H1 (cell line): Measurements from ENCODE around the gene SDSL. TPM values are rescaled to one million over a fixed set of nuclear protein-coding genes. Genes with fewer than 3 reads are reported as not detected.

Experiments
- CTCF ChIA-PET: fragments of 300-600 bp; sonication (Branson Sonifier 250); formaldehyde crosslinking; loops from one replicate; lab custom pipeline; 2021; ENCODE audit not compliant: partially characterized antibody; lab: Charles Lee
- POLR2A ChIA-PET: fragments of 300-600 bp; sonication (Branson Sonifier 250); formaldehyde crosslinking; loops from one replicate; lab custom pipeline; 2021; ENCODE audit warnings: inconsistent platforms; ENCODE audit not compliant: partially characterized antibody; lab: Charles Lee
- DNase-seq, 2 experiments: peaks; one replicate each; pipeline versions ENCODE4 v3.0.0 to v3.0.0-alpha.2; 2010 to 2022; ENCODE audit warnings: low spot score in 2 of 2, low read depth in 1 of 2, mixed read lengths in 1 of 2
- FAIRE-seq: peaks from 2 replicates; lab custom pipeline; 2011; peaks lifted over from hg19 to GRCh38; lab: Jason Lieb, UNC
- H2AFZ ChIP-seq: 2 replicates; pipeline ENCODE4 v1.8.1; 2012; ENCODE audit warnings: low read length, inconsistent platforms
- H2AK5ac ChIP-seq: 2 replicates; pipeline ENCODE4 v1.6.1; 2013; ENCODE audit warnings: low read depth, low read length
- H2BK120ac ChIP-seq: replicated peaks from 2 replicates; pipeline ENCODE3; 2013; ENCODE audit warnings: low read depth, low read length, inconsistent platforms
- H2BK12ac ChIP-seq: 2 replicates; pipeline ENCODE4 v1.6.1; 2013; ENCODE audit warnings: low read depth, low read length
- H2BK15ac ChIP-seq: 2 replicates; pipeline ENCODE4 v1.6.1; 2013; ENCODE audit warnings: low read length
- H2BK20ac ChIP-seq: 2 replicates; pipeline ENCODE4 v1.6.1; 2013; ENCODE audit warnings: low read length
- H2BK5ac ChIP-seq: 2 replicates; pipeline ENCODE4 v1.6.1; 2013; ENCODE audit warnings: low read depth, low read length
- H3K14ac ChIP-seq: 2 replicates; pipeline ENCODE4 v1.6.1; 2013; ENCODE audit warnings: inconsistent platforms; ENCODE audit not compliant: insufficient read length
- H3K18ac ChIP-seq: 2 replicates; pipeline ENCODE4 v1.6.1; 2013; ENCODE audit warnings: low read length; ENCODE audit errors: extremely low read depth
- H3K23ac ChIP-seq: 2 replicates; pipeline ENCODE4 v1.6.1; 2013; ENCODE audit warnings: inconsistent platforms; ENCODE audit not compliant: insufficient read length
- H3K23me2 ChIP-seq: 2 replicates; pipeline ENCODE4 v1.6.1; 2013; ENCODE audit warnings: low read depth, low read length
- H3K27ac ChIP-seq: 2 replicates; pipeline ENCODE4 v1.6.1; 2011; ENCODE audit warnings: low read depth, low read length, inconsistent platforms
- H3K27me3 ChIP-seq, 4 experiments: replicated peaks in 1 of 4; 1 replicate in 1 of 4; 2 replicates in 3 of 4; pipeline versions ENCODE4 v1.6.1 to v1.8.1; 2011 to 2013; ENCODE audit warnings: low read length in 3 of 4, mild to moderate bottlenecking in 3 of 4, inconsistent platforms in 2 of 4, mixed read lengths in 2 of 4, moderate library complexity in 1 of 4; ENCODE audit not compliant: control insufficient read depth in 3 of 4, insufficient read depth in 3 of 4; ENCODE audit errors: extremely low read depth in 1 of 4
- H3K36me3 ChIP-seq, 4 experiments: 2 replicates each; pipeline versions ENCODE4 v1.6.1 to v1.8.1; 2011 to 2013; ENCODE audit warnings: mild to moderate bottlenecking in 4 of 4, low read length in 3 of 4, moderate library complexity in 2 of 4, control low read depth in 1 of 4, inconsistent platforms in 1 of 4; ENCODE audit not compliant: insufficient read depth in 4 of 4, control insufficient read depth in 2 of 4
- H3K4ac ChIP-seq: replicated peaks from 2 replicates; pipeline ENCODE3; 2013; ENCODE audit warnings: low read length, low read depth, mixed read lengths, inconsistent platforms; ENCODE audit not compliant: insufficient read length
- H3K4me1 ChIP-seq, 4 experiments: replicated peaks in 1 of 4; 1 replicate in 1 of 4; 2 replicates in 3 of 4; pipeline versions ENCODE4 v1.6.1 to v1.8.1; 2011 to 2013; ENCODE audit warnings: low read length in 3 of 4, inconsistent platforms in 2 of 4, mixed read lengths in 1 of 4; ENCODE audit not compliant: insufficient read depth in 4 of 4, control insufficient read depth in 3 of 4
- H3K4me2 ChIP-seq, 2 experiments: 2 replicates each; pipeline versions ENCODE4 v1.6.1 to v1.8.1; 2011 to 2013; ENCODE audit warnings: low read depth in 2 of 2, low read length in 2 of 2, control low read depth in 1 of 2, inconsistent platforms in 1 of 2, mild to moderate bottlenecking in 1 of 2; ENCODE audit not compliant: insufficient read depth in 1 of 2
- H3K4me3 ChIP-seq, 4 experiments: fragments of 200-600, 300-600 bp in 1 of 4; sonication (generic), shearing (Covaris generic), sonication (Bioruptor Twin) in 1 of 4; 2 replicates each; pipeline versions ENCODE4 v1.5.1 to v1.8.1; 2011 to 2016; ENCODE audit warnings: low read length in 4 of 4, low read depth in 3 of 4, control low read depth in 2 of 4, inconsistent platforms in 2 of 4, mild to moderate bottlenecking in 2 of 4, mixed read lengths in 1 of 4, moderate library complexity in 1 of 4; ENCODE audit not compliant: insufficient read depth in 2 of 4; ENCODE audit errors: extremely low read depth in 1 of 4
- H3K56ac ChIP-seq: replicated peaks from 2 replicates; pipeline ENCODE3; 2013; ENCODE audit warnings: low read depth, mild to moderate bottlenecking, mixed read lengths, low read length, inconsistent platforms; ENCODE audit not compliant: insufficient read length
- H3K79me1 ChIP-seq: 2 replicates; pipeline ENCODE4 v1.6.1; 2013; ENCODE audit warnings: low read depth, low read length, control low read depth
- H3K79me2 ChIP-seq, 2 experiments: 2 replicates each; pipeline versions ENCODE4 v1.6.1 to v1.8.1; 2012 to 2013; ENCODE audit warnings: low read length in 2 of 2, mild to moderate bottlenecking in 2 of 2, inconsistent platforms in 1 of 2; ENCODE audit not compliant: insufficient read depth in 2 of 2, control insufficient read depth in 1 of 2
- H3K9ac ChIP-seq, 4 experiments: replicated peaks in 1 of 4; 1 replicate in 1 of 4; 2 replicates in 3 of 4; pipeline versions ENCODE4 v1.6.1 to v1.8.1; 2011 to 2013; ENCODE audit warnings: low read depth in 3 of 4, low read length in 3 of 4, control low read depth in 2 of 4, mild to moderate bottlenecking in 2 of 4, moderate library complexity in 2 of 4, inconsistent platforms in 1 of 4; ENCODE audit errors: extremely low read depth in 1 of 4
- H3K9me3 ChIP-seq, 2 experiments: 2 replicates each; pipeline versions ENCODE4 v1.6.1 to v1.8.1; 2012 to 2013; ENCODE audit warnings: mild to moderate bottlenecking in 2 of 2, moderate library complexity in 2 of 2, control low read depth in 1 of 2, inconsistent platforms in 1 of 2, low read depth in 1 of 2, low read length in 1 of 2, mixed read lengths in 1 of 2; ENCODE audit not compliant: insufficient read depth in 2 of 2
- H4K20me1 ChIP-seq, 2 experiments: replicated peaks in 1 of 2; 2 replicates each; pipeline versions ENCODE3 to v1.8.1; 2011 to 2013; ENCODE audit warnings: inconsistent platforms in 2 of 2, low read length in 2 of 2, mild to moderate bottlenecking in 1 of 2; ENCODE audit not compliant: insufficient read depth in 2 of 2, control insufficient read depth in 1 of 2
- H4K5ac ChIP-seq: 2 replicates; pipeline ENCODE4 v1.6.1; 2013; ENCODE audit warnings: low read length, low read depth, mixed read lengths, inconsistent platforms; ENCODE audit not compliant: insufficient read length
- H4K8ac ChIP-seq: 2 replicates; pipeline ENCODE4 v1.8.0; 2013; ENCODE audit warnings: mild to moderate bottlenecking, moderate library complexity, low read length, inconsistent platforms; ENCODE audit not compliant: insufficient read depth; ENCODE audit errors: extremely low read depth
- H4K91ac ChIP-seq: replicated peaks from 2 replicates; pipeline ENCODE3; 2013; ENCODE audit warnings: low read length, mixed read lengths, inconsistent platforms; ENCODE audit not compliant: insufficient read length
- CBX5 ChIP-seq: fragments of 300-800, 300-1000 bp; sonication (generic); IDR thresholded peaks from 2 replicates; pipeline ENCODE4 v1.7.1; 2016; ENCODE audit warnings: antibody characterized with exemption, low read length, low read depth
- CBX8 ChIP-seq: fragments of 300-800, 300-1000 bp; sonication (generic); IDR thresholded peaks from 2 replicates; pipeline ENCODE4 v1.7.1; 2016; ENCODE audit warnings: low read depth, low read length, borderline replicate concordance
- EGR1 ChIP-seq: IDR thresholded peaks from 2 replicates; pipeline ENCODE4 v1.6.1; 2011; ENCODE audit warnings: low read depth, low read length, borderline replicate concordance
- FOSL1 ChIP-seq: IDR thresholded peaks from 2 replicates; pipeline ENCODE4 v1.6.1; 2011; ENCODE audit warnings: mild to moderate bottlenecking, low read depth, low read length, moderate library complexity; ENCODE audit not compliant: insufficient read depth
- KDM4A ChIP-seq: IDR thresholded peaks from one replicate; pipeline ENCODE4 v1.7.1; 2012; ENCODE audit warnings: low read depth, mild to moderate bottlenecking, moderate library complexity, low read length, inconsistent platforms; ENCODE audit not compliant: severe bottlenecking
- POLR2A ChIP-seq, 2 experiments: IDR thresholded peaks; 1 replicate in 1 of 2; 2 replicates in 1 of 2; pipeline ENCODE4 v1.6.1; 2011; ENCODE audit warnings: low read depth in 2 of 2, low read length in 2 of 2, mild to moderate bottlenecking in 2 of 2; ENCODE audit errors: control extremely low read depth in 1 of 2
- RAD21 ChIP-seq, 2 experiments: IDR thresholded peaks in 1 of 2; conservative IDR thresholded peaks in 1 of 2; 2 replicates each; pipeline ENCODE4 v1.6.1; 2011; ENCODE audit warnings: low read depth in 2 of 2, low read length in 2 of 2, improper control_type of control experiment in 1 of 2, inconsistent platforms in 1 of 2, mild to moderate bottlenecking in 1 of 2, moderate library complexity in 1 of 2
- RFX5 ChIP-seq: IDR thresholded peaks from 2 replicates; pipeline ENCODE4 v1.6.1; 2011; ENCODE audit warnings: low read depth, low read length, improper control_type of control experiment, borderline replicate concordance
- WGBS, 2 experiments: shearing (Covaris generic) in 1 of 2; methylation state at CpG; one replicate each; pipeline versions ENCODE4 v1.1.6 to v1.1.7; 2013 to 2015; ENCODE audit warnings: low lambda C conversion rate in 2 of 2, mixed read lengths in 2 of 2, inconsistent platforms in 1 of 2, low coverage in 1 of 2, missing lambda C conversion rate in 1 of 2; ENCODE audit not compliant: insufficient replicate concordance in 2 of 2, insufficient coverage in 1 of 2, insufficient read length in 1 of 2; ENCODE audit errors: extremely low coverage in 1 of 2, missing lambda C conversion rate in 1 of 2; 5-methylcytosine and 5-hydroxymethylcytosine counted together
- polyA plus RNA-seq, 7 experiments: library from polyadenylated mRNA; depleted of rRNA in 3 of 7; stranded (reverse) in 5 of 7; unstranded in 2 of 7; fragments of >200 nt in 5 of 7; fragments of 200-250 nt in 2 of 7; gene quantifications; 1 replicate in 5 of 7; 2 replicates in 1 of 7; 4 replicates in 1 of 7; pipeline versions ENCODE4 v1.2.1 to v1.2.3, GENCODE V29; 2011 to 2013; ENCODE audit warnings: missing spikeins in 2 of 7, mixed read lengths in 2 of 7
- total RNA-seq: library from RNA; stranded (reverse); fragmentation: NEBNext Ultra II Directional; extraction: Animal tissue kit (Norgen Biotek cat#: 25700); gene quantifications from 2 replicates; pipeline ENCODE4 v1.2.1, GENCODE V29; 2021

The SDSL gene
- total and polyA plus RNA-seq, 2 of the 8 experiments (the other 6 are each of a cell fraction or from before 2014, with no cell fraction given), result 0.69 to 1.3 TPM

DNA sequence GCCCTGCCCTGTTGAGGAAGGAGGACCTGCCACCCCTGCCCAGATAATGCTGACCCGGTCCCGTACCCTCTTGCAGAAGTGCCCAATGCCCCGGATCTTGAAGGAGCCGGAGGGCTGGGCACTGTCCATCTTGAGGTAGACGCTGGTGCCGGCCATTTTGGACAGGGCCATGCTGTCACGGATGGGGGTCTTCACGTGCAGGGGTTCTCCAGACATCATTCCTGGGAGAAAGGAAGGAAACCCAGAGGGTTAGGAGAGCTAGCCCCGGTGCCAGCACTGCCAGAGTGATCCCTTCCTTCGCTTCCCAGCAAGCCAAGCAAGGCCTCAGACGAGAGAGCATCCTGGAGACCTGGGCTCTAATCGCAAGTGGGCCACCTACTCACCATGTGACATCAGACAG, 22.7 kb upstream of the SDSL start:
- no peak overlapping the region for H3K14ac ChIP-seq
- no peak overlapping the region for H3K27ac ChIP-seq
- H2BK20ac ChIP-seq, result no peak overlapping the region
- H3K4me3 ChIP-seq, result no peak overlapping the region
- H3K9me3 ChIP-seq, result no peaks in the 10 kb centered on the region
- no peak overlapping the region for H4K91ac ChIP-seq
- H2AK5ac ChIP-seq, result no peak overlapping the region; the same call in 1 of the 2 replicates
- no peak overlapping the region for H3K4ac ChIP-seq
- peaks cover 0 to 1% of the 10 kb centered on the region in 2 experiments for H4K20me1 ChIP-seq
- POLR2A ChIA-PET, result no interaction called here
- DNase-seq, result no peak
- no peak overlapping the region for H3K4me2 ChIP-seq
- WGBS, 2 experiments, result 90% methylated on average over 12 of the region's 12 CpGs; no CpG with 5 or more reads in 1 of the 2 experiments
- H4K8ac ChIP-seq, result no peak overlapping the region
- no peak overlapping the region for H3K56ac ChIP-seq
- H2AFZ ChIP-seq, result no peak overlapping the region
- H2BK120ac ChIP-seq, result no peak overlapping the region
- 0 out of 2 replicates have a peak, but pooled peaks cover 1% of the 10 kb centered on the region for H3K23me2 ChIP-seq
- H3K79me2 ChIP-seq, result no peaks in the 10 kb centered on the region
- no peak overlapping the region for H3K23ac ChIP-seq
- no peaks in the 10 kb centered on the region for H3K36me3 ChIP-seq
- peaks cover 0 to 3% (median 1%) of the 10 kb centered on the region in 4 experiments; a peak in 1 of 7 replicates for H3K4me1 ChIP-seq
- H2BK15ac ChIP-seq, result no peak overlapping the region
- CTCF ChIA-PET, result interaction anchor here (0.6 kb wide), 1 partner anchor 23 kb away, joined by 3 read pairs; the partner anchor contains the start of gene SDSL
- no peaks in the 10 kb centered on the region for H3K79me1 ChIP-seq
- FAIRE-seq, result no peak
- H3K9ac ChIP-seq, result no peak overlapping the region
- no peak for TF ChIP-seq POLR2A (IDR thresholded peaks at IDR 0.05; ENCODE audit: control extremely low read depth in 1 of 2, low read depth in 2 of 2, low read length in 2 of 2)
- no peak for TF ChIP-seq FOSL1
- no peak for TF ChIP-seq RAD21 (IDR thresholded peaks at IDR 0.05 in 1 of 2, conservative IDR thresholded peaks at IDR 0.05 in 1 of 2; ENCODE audit: low read depth in 2 of 2, low read length in 2 of 2)
- TF ChIP-seq RFX5, result no peak
- TF ChIP-seq CBX8, result no peak
- TF ChIP-seq EGR1, result no peak
- TF ChIP-seq CBX5, result no peak
- no peak for TF ChIP-seq KDM4A
- no peaks in the 10 kb centered on the region for H3K27me3 ChIP-seq
- H2BK12ac ChIP-seq, result no peak overlapping the region
- H4K5ac ChIP-seq, result no peak overlapping the region
- no peak overlapping the region for H2BK5ac ChIP-seq
- H3K18ac ChIP-seq, result no peak overlapping the region
